Thyroid gland (tissue), 4 donors: ENCODE data around the gene PLN. TPM values are rescaled to one million over a fixed set of nuclear protein-coding genes. Genes with fewer than 3 reads are reported as not detected.

ENCODE experiments used
- DNase-seq, 2 donors: peaks; one replicate each; pipeline ENCODE4 v3.0.0-alpha.2; 2019
- H3K27ac ChIP-seq, 3 donors: fragments of 200-600 bp; sonication (generic); 1 replicate in 2 of 3; 2 replicates in 1 of 3; pipeline ENCODE4 v1.5.1; 2016 to 2019; ENCODE audit warnings: mild to moderate bottlenecking in 1 of 3, moderate library complexity in 1 of 3
- H3K27me3 ChIP-seq: fragments of 200-600 bp; sonication (generic); one replicate; pipeline ENCODE4 v1.5.1; 2019
- H3K36me3 ChIP-seq, 2 donors: fragments of 200-600 bp; sonication (generic); one replicate each; pipeline ENCODE4 v1.5.1; 2016 to 2019
- H3K4me1 ChIP-seq, 2 donors: fragments of 200-600 bp; sonication (generic); one replicate each; pipeline ENCODE4 v1.5.1; 2017 to 2019
- H3K4me3 ChIP-seq, 3 donors: fragments of 200-600 bp; sonication (generic); replicated peaks in 1 of 3; 1 replicate in 2 of 3; 2 replicates in 1 of 3; pipeline ENCODE4 v1.5.1; 2016; ENCODE audit warnings: mild to moderate bottlenecking in 1 of 3
- H3K9me3 ChIP-seq: fragments of 200-600 bp; sonication (generic); one replicate; pipeline ENCODE4 v1.5.1; 2017
- POLR2A ChIP-seq, 2 donors: fragments of 450-650 bp; IDR thresholded peaks; one replicate each; pipeline ENCODE4 v1.6.1; 2017; ENCODE audit warnings: antibody characterized with exemption in 2 of 2, mild to moderate bottlenecking in 2 of 2, moderate library complexity in 1 of 2
- WGBS, 2 donors: methylation state at CpG; one replicate each; pipeline ENCODE4 v1.1.5; 2017; 5-methylcytosine and 5-hydroxymethylcytosine counted together
- intact Hi-C: fragments of 100-400 bp; cut with DNase I; formaldehyde crosslinking; loops from one replicate; pipeline ENCODE4 v1.15.1; 2023
- total RNA-seq, 4 donors: library from RNA; depleted of rRNA; stranded (reverse); fragments of >200 nt; gene quantifications; one replicate each; pipeline ENCODE4 v1.2.3, GENCODE V29; 2016
- TF ChIP-seq, protein P1 (sequence below), 6 experiments: fragments of 200-600 bp in 3 of 6; fragments of 450-650 bp in 3 of 6; sonication (generic) in 3 of 6; IDR thresholded peaks; one replicate each; pipeline ENCODE4 v1.5.1; 2016 to 2019; ENCODE audit warnings: antibody characterized with exemption in 6 of 6, mild to moderate bottlenecking in 2 of 6, inconsistent platforms in 1 of 6, moderate library complexity in 1 of 6

Gene PLN
- total RNA-seq, 4 donors from 2014 or later: 5.7 to 21.8 (median 10.5) TPM

DNA sequence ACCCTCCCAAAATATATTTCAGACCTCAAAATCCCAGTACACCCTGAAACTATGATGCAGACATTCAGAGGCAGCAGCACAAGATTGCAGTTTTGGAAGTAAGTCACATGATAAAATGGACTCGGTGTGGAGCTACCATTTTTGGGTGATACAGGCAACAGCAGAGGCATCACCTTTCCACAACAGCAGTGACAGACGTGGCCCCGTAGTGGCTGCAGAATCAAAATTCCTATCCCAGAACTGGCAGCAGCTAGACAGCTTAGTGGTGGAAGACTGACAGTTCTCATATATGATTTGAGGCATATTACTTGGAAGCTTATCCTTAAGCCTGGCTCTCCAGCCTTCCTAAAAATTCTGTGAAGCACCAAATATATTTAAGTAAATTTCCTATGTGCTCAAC lies 19.9 kb downstream of the PLN start:
- Histone ChIP-seq H3K27ac (no peak overlapping the region), H3K4me1 (no peaks in the 10 kb centered on the region), H3K9me3 (no peaks in the 10 kb centered on the region), H3K4me3 (no peak overlapping the region), H3K27me3 (no peaks in the 10 kb centered on the region), H3K36me3 (no peaks in the 10 kb centered on the region)
- no peak for DNase-seq
- TF ChIP-seq POLR2A (IDR thresholded peaks at IDR 0.05): no peak
- TF ChIP-seq, protein P1, sequence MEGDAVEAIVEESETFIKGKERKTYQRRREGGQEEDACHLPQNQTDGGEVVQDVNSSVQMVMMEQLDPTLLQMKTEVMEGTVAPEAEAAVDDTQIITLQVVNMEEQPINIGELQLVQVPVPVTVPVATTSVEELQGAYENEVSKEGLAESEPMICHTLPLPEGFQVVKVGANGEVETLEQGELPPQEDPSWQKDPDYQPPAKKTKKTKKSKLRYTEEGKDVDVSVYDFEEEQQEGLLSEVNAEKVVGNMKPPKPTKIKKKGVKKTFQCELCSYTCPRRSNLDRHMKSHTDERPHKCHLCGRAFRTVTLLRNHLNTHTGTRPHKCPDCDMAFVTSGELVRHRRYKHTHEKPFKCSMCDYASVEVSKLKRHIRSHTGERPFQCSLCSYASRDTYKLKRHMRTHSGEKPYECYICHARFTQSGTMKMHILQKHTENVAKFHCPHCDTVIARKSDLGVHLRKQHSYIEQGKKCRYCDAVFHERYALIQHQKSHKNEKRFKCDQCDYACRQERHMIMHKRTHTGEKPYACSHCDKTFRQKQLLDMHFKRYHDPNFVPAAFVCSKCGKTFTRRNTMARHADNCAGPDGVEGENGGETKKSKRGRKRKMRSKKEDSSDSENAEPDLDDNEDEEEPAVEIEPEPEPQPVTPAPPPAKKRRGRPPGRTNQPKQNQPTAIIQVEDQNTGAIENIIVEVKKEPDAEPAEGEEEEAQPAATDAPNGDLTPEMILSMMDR (IDR thresholded peaks at IDR 0.05): no peak
- intact Hi-C loops: no loop called here
- 74 to 94% methylated on average over 3 of the region's 3 CpGs for WGBS, 2 donors

DNA sequence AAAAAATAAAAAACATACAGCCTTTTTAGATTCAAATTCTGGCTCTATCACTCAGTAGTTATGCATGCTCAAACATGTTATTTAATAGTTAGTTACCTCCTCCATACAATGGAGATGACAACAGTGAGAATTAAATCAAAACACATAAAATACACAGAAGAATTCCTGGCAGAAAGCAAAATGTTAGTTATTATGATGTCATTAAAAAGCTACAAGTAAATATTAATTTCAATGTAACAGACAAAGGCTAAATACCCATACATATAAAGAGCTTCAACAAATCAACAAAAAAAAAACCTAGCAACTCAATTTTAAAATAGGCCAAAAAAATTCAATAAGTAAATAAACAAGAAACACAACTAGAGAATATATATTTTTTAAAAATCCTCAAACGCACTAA lies 21.4 kb downstream of the PLN start:
- intact Hi-C loops: no loop called here
- H3K27ac ChIP-seq: no peak overlapping the region
- WGBS, 2 donors: 98 to 100% methylated on average over 1 of the region's 1 CpG
- no peak overlapping the region for H3K4me3 ChIP-seq
- no peak for TF ChIP-seq POLR2A (IDR thresholded peaks at IDR 0.05)
- TF ChIP-seq, protein P1 (IDR thresholded peaks at IDR 0.05): no peak
- H3K9me3 ChIP-seq: no peaks in the 10 kb centered on the region
- no peak for DNase-seq
- H3K27me3 ChIP-seq: no peaks in the 10 kb centered on the region
- no peaks in the 10 kb centered on the region for H3K36me3 ChIP-seq
- no peaks in the 10 kb centered on the region for H3K4me1 ChIP-seq

- WGBS, 2 donors: 95 to 96% methylated on average over 2 of the region's 2 CpGs
- Histone ChIP-seq H3K4me3 (no peak overlapping the region), H3K27ac (no peak overlapping the region), H3K36me3 (no peaks in the 10 kb centered on the region), H3K9me3 (no peaks in the 10 kb centered on the region), H3K27me3 (no peaks in the 10 kb centered on the region), H3K4me1 (no peaks in the 10 kb centered on the region)
- intact Hi-C loops: no loop called here
- TF ChIP-seq, protein P1 (IDR thresholded peaks at IDR 0.05): no peak
- no peak for TF ChIP-seq POLR2A (IDR thresholded peaks at IDR 0.05)
- DNase-seq: no peak
Observed at GRCh38 chr6:118571121-118571520, 23.0 kb downstream of the PLN start.

GRCh38 chr6:118574051-118574865 lies 26.2 kb downstream of the PLN start:
- TF ChIP-seq, protein P1 (IDR thresholded peaks at IDR 0.05): no peak
- TF ChIP-seq POLR2A (IDR thresholded peaks at IDR 0.05): no peak
- 96 to 97% methylated on average over 13 of the region's 13 CpGs for WGBS, 2 donors
- DNase-seq: no peak
- Histone ChIP-seq H3K27me3 (no peaks in the 10 kb centered on the region), H3K9me3 (no peaks in the 10 kb centered on the region), H3K27ac (no peak overlapping the region), H3K4me1 (no peaks in the 10 kb centered on the region), H3K4me3 (no peak overlapping the region), H3K36me3 (no peaks in the 10 kb centered on the region)
- intact Hi-C loops: no loop called here

GRCh38 chr6:118577972-118578371 lies 29.9 kb downstream of the PLN start:
- WGBS, 2 donors: 70 to 75% methylated on average over 4 of the region's 4 CpGs
- no peaks in the 10 kb centered on the region for H3K4me1 ChIP-seq
- DNase-seq: no peak
- H3K4me3 ChIP-seq: no peak overlapping the region
- no peak for TF ChIP-seq POLR2A (IDR thresholded peaks at IDR 0.05)
- TF ChIP-seq, protein P1 (IDR thresholded peaks at IDR 0.05): no peak
- H3K27ac ChIP-seq: no peak overlapping the region
- H3K27me3 ChIP-seq: no peaks in the 10 kb centered on the region
- H3K36me3 ChIP-seq: no peaks in the 10 kb centered on the region
- intact Hi-C loops: no loop called here
- no peaks in the 10 kb centered on the region for H3K9me3 ChIP-seq
